Prostate gland (tissue), 2 donors: ENCODE results near the gene CCDC146.

Source experiments
- CTCF ChIP-seq, 4 experiments: fragments of 200-600 bp in 2 of 4; fragments of 450-650 bp in 2 of 4; sonication (generic) in 2 of 4; IDR thresholded peaks; 1 replicate in 3 of 4; 2 replicates in 1 of 4; pipeline ENCODE4 v1.5.1; 2016 to 2019; ENCODE audit warnings: antibody characterized with exemption in 4 of 4, mild to moderate bottlenecking in 2 of 4, moderate library complexity in 2 of 4
- POLR2AphosphoS5 ChIP-seq: sonication (generic); formaldehyde crosslinking; IDR thresholded peaks from one replicate; pipeline ENCODE4 v1.6.1; 2017; ENCODE audit warnings: antibody characterized with exemption

GRCh38 chr7:77184463-77184862 is 62.0 kb downstream of the CCDC146 start:
- TF ChIP-seq CTCF (IDR thresholded peaks at IDR 0.05) (no peak), POLR2AphosphoS5 (no peak)
